GM13977 (cell line): ENCODE data around the gene RBM39.

Source experiments
- DNase-seq: peaks from one replicate; pipeline ENCODE4 v3.0.0; 2012; ENCODE audit warnings: low spot score
- in situ Hi-C: fragments of 300-500 bp; cut with MboI; formaldehyde crosslinking; loops from one replicate; pipeline ENCODE4 v1.12.0; 2022; ENCODE audit warnings: low sequenced_read_pairs, low pct_unique_long_range_greater_than_20kb, mixed read lengths, inconsistent platforms; ENCODE audit not compliant: unreplicated experiment
- TF ChIP-seq, protein P1 (sequence below): IDR thresholded peaks from 2 replicates; pipeline ENCODE4 v1.5.1; 2012; ENCODE audit warnings: mild to moderate bottlenecking, control low read depth; ENCODE audit not compliant: insufficient read depth; ENCODE audit errors: extremely low read depth, missing control alignments

The RBM39 gene

DNA sequence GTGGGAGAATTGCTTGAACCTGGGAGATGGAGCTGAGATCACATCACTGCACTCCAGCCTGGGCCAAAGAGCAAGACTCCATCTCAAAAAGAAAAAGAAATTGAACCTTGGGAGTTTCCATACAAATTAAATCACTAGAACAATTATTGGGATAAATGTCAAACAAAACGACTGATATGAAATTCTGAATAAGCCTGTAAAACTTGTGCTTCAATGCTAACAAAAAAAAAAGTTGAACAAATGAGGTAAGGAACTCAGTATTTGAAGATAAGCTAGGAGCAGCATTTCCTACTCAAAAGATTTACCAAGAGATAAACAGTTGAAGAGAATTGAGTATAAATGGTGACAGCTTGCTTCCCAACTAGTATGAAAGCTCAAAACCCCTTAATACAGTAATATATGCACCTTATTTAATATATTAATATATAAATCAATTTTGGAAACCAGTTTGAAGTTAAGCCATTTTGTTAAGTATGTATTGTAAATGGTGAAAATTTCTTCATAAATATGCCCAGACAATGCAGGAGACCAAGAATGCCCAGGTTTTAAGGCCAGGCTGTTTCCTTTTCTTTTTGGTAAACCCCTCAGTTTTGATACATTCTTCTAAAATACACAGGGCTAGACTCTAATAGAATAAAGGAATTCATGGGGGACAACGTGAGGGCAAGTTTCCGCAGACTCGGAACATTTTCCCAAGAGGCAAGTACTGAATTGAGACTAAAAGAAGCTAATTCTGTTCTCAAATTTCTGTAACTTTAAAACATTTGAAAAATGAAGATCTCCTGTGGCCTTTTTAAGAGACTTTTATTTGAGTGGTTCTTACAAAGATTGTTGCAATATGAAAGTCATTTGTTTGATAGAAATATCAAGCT, 39.0 kb downstream of the RBM39 start:
- TF ChIP-seq, protein P1, sequence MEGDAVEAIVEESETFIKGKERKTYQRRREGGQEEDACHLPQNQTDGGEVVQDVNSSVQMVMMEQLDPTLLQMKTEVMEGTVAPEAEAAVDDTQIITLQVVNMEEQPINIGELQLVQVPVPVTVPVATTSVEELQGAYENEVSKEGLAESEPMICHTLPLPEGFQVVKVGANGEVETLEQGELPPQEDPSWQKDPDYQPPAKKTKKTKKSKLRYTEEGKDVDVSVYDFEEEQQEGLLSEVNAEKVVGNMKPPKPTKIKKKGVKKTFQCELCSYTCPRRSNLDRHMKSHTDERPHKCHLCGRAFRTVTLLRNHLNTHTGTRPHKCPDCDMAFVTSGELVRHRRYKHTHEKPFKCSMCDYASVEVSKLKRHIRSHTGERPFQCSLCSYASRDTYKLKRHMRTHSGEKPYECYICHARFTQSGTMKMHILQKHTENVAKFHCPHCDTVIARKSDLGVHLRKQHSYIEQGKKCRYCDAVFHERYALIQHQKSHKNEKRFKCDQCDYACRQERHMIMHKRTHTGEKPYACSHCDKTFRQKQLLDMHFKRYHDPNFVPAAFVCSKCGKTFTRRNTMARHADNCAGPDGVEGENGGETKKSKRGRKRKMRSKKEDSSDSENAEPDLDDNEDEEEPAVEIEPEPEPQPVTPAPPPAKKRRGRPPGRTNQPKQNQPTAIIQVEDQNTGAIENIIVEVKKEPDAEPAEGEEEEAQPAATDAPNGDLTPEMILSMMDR, result no peak
- DNase-seq, result no peak
- in situ Hi-C loops, result no loop called here

DNA sequence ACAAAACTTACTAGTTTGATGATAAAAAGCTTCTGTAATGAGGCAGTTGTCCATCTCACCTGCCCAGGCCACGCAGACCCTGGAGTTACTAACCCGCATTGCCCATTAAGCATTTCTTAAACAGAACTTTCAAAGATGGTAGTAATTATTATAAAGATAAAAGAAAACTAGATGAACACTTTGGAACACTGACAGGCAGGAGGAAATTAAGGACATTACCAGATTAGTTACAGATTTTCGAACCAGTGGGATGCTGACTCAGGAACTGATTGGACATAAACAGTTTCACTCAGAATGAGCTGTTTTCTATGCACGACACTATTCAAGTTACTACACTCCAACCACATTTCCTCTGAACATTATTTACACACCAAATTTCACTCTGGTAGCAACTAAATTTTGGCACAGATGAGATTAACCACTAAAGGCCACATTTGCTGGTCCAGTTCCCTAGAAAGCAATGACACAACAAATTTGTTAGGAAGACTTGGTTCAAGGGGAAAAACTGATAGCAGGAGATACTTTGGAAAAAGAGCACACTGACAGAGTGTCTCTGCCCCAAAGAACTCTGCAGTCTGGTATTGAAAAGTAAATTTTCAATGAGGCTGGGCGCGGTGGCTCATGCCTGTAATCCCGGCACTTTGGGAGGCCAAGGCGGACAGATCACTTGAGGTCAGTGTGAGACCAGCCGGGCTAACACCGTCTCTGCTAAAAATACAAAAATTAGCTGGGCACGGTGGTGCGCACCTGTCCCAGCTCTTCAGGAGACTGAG, 39.8 kb downstream of the RBM39 start:
- TF ChIP-seq, protein P1, result no peak
- DNase-seq, result no peak
- in situ Hi-C loops, result no loop called here

DNA sequence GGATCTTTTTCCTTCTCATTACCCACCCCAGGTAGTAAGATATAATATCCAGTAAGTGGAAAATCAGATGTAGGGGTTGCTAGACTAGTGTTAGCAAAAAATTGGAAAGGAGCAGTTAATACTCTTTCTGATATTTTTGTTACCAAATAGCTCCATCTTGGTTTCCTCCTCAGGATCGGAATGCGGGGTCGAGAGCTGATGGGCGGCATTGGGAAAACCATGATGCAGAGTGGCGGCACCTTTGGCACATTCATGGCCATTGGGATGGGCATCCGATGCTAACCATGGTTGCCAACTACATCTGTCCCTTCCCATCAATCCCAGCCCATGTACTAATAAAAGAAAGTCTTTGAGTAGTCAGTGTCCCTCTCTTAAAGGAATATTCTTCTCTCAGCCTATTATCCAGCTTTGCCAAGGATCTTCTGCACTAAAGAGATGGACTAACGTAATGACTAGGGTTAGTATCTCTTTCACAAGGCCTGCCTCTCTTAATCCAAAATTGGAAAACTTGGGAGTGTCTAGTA, 41.4 kb downstream of the RBM39 start:
- in situ Hi-C loops, result no loop called here
- DNase-seq, result no peak
- TF ChIP-seq, protein P1, result no peak

DNA sequence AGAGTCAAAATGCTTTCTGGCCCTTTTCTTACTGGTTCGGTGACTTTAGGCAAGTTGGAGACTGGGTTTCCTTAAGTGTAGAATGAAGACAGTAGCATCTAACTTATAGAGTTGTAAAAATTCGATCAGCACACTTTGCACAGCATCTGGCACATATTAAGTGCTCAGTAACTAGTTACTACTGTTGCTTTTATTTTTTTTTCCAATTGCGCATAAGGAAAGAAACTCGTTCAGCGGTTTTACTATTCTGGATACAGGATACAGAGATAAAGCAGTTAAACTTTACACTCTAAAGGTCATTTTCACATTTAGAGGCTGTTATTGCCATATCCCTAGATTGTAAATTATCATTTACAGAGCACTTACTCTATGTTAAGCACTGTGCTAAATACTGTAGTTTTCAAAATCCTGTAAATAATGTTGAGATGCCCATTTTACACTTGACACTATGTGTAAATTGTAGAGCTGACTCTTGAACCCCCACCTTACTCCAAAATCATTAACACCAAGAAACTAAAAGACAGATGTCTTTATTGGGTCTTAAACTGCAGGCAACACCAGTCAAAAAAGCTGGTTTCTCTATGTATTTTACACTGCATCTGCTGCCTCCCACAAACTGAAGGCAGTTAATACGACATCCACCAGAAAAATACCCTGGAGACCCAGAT, 42.0 kb downstream of the RBM39 start:
- in situ Hi-C loops, result no loop called here
- TF ChIP-seq, protein P1, result no peak
- no peak for DNase-seq

DNA sequence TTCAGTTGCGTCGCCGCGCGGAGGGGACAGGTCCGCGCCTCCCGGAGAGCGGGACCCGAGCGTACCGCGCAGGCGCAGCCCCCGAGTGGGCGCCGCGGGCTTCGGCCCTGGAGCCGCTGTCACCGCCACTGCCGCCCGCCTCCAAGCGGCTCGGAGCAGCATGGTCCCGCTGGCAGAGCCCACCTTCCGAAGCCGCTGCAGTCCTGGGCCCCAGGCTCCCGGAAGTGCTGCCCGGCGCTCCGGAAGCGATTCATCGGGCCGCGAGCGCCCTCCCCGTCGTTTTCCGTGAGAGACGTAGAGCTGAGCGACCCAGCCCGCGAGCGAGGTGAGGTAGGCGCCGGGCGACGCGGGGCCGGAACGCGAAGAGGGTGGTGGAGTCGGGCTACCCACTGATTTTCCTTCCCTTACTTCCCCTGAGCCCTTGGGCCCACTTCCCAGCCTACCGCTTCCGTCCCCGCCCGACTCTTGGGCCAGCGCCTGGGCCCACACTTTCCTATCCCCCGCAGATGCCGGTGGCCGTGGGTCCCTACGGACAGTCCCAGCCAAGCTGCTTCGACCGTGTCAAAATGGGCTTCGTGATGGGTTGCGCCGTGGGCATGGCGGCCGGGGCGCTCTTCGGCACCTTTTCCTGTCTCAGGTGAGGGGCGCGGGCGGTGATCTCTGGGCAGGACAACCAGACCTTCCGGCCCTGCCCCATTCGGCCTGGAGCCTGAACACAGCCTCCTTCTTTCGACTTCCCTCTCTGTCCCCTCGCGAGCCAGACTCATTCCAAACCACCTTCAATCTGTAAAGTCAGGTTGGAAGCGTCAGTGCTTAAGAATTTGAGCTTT, 42.7 kb downstream of the RBM39 start, which contains the start of the genes NFS1 and ROMO1:
NFS1 (minus strand) TSS at position 226 of the 830 bp plus-strand sequence; CDS start at position 162, 64 bp downstream.
ROMO1 (plus strand) TSS at position 279 of the 830 bp plus-strand sequence; CDS start at position 507, 228 bp downstream.
- peak; percentile 94 for DNase-seq
- in situ Hi-C loops, result no loop called here
- TF ChIP-seq, protein P1, result peak; percentile 30
